WTC11 (cell line): ENCODE data around the gene NACC2. TPM values are rescaled to one million over a fixed set of nuclear protein-coding genes. Genes with fewer than 3 reads are reported as not detected.
A peak's percentile ranks its signal among the peaks of the same experiment; 100 is the strongest.

Source experiments
- ATAC-seq: fragments of 200-7000 bp; cut with Tn5 transposase; 2 replicates; pipeline ENCODE4 v1.10.0; 2021; ENCODE audit warnings: mild to moderate bottlenecking, moderate library complexity
- CTCF ChIA-PET: fragments of 300-600 bp; sonication (Branson Sonifier 250); formaldehyde crosslinking; loops from one replicate; lab custom pipeline; 2021; ENCODE audit warnings: antibody characterized with exemption; lab: Charles Lee
- POLR2A ChIA-PET: fragments of 350-600 bp; sonication (Branson Sonifier 250); formaldehyde crosslinking; loops from one replicate; lab custom pipeline; 2021; ENCODE audit warnings: antibody characterized with exemption; lab: Charles Lee
- DNase-seq: peaks from one replicate; pipeline ENCODE4 v3.0.0; 2021; ENCODE audit warnings: low spot score
- H3K27ac Mint-ChIP-seq: 2 replicates; pipeline ENCODE4 v1.8.0; 2021; ENCODE audit warnings: mixed read lengths
- H3K27me3 Mint-ChIP-seq: 2 replicates; pipeline ENCODE4 v1.8.0; 2021; ENCODE audit warnings: low read depth, mild to moderate bottlenecking, moderate library complexity, mixed read lengths
- H3K36me3 Mint-ChIP-seq: 2 replicates; pipeline ENCODE4 v1.8.0; 2021; ENCODE audit warnings: mixed read lengths
- H3K4me1 Mint-ChIP-seq: 2 replicates; pipeline ENCODE4 v1.8.0; 2022; ENCODE audit warnings: mixed read lengths
- H3K4me3 Mint-ChIP-seq: 2 replicates; pipeline ENCODE4 v1.8.0; 2021; ENCODE audit warnings: mild to moderate bottlenecking, moderate library complexity, mixed read lengths
- H3K9me3 Mint-ChIP-seq: 2 replicates; pipeline ENCODE4 v1.8.0; 2021; ENCODE audit warnings: mixed read lengths
- CBFB ChIP-seq: sonication (generic); formaldehyde crosslinking; IDR thresholded peaks from 2 replicates; pipeline ENCODE4 v1.8.1; 2022; ENCODE audit warnings: mild to moderate bottlenecking, low read depth, missing genetic modification reagents
- ESRRA ChIP-seq: sonication (generic); formaldehyde crosslinking; IDR thresholded peaks from 2 replicates; pipeline ENCODE4 v1.8.1; 2022; ENCODE audit warnings: mild to moderate bottlenecking, missing genetic modification reagents, borderline replicate concordance
- ETV6 ChIP-seq: sonication (generic); formaldehyde crosslinking; IDR thresholded peaks from 2 replicates; pipeline ENCODE4 v1.8.1; 2022; ENCODE audit warnings: mild to moderate bottlenecking, missing genetic modification reagents
- FOXP1 ChIP-seq: sonication (generic); formaldehyde crosslinking; IDR thresholded peaks from 2 replicates; pipeline ENCODE4 v1.8.0; 2022; ENCODE audit warnings: missing genetic modification reagents, mild to moderate bottlenecking, moderate library complexity, borderline replicate concordance
- GRHL2 ChIP-seq: fragments of 250-450 bp; sonication (Bioruptor Pico); IDR thresholded peaks from 2 replicates; pipeline ENCODE4 v1.8.0; 2022; ENCODE audit warnings: mild to moderate bottlenecking, moderate library complexity; ENCODE audit not compliant: insufficient replicate concordance, severe bottlenecking
- GTF2I ChIP-seq: fragments of 250-450 bp; sonication (Bioruptor Pico); conservative IDR thresholded peaks from 2 replicates; pipeline ENCODE4 v1.4.0; 2021; ENCODE audit warnings: mild to moderate bottlenecking
- HMGA2 ChIP-seq: fragments of 250-450 bp; sonication (Bioruptor Pico); IDR thresholded peaks from 2 replicates; pipeline ENCODE4 v1.4.0; 2021; ENCODE audit warnings: mild to moderate bottlenecking, moderate library complexity
- NFATC4 ChIP-seq: fragments of 250-450 bp; sonication (Bioruptor Pico); IDR thresholded peaks from 2 replicates; pipeline ENCODE4 v1.9.0; 2021; ENCODE audit warnings: mild to moderate bottlenecking
- OVOL2 ChIP-seq: fragments of 250-450 bp; sonication (Bioruptor Pico); IDR thresholded peaks from 2 replicates; pipeline ENCODE4 v1.9.0; 2021; ENCODE audit warnings: mild to moderate bottlenecking, borderline replicate concordance
- PRRX2 ChIP-seq: fragments of 250-450 bp; sonication (Bioruptor Pico); IDR thresholded peaks from 2 replicates; pipeline ENCODE4 v1.8.0; 2021; ENCODE audit warnings: mild to moderate bottlenecking
- USF1 ChIP-seq: sonication (generic); formaldehyde crosslinking; IDR thresholded peaks from 2 replicates; pipeline ENCODE4 v1.8.0; 2022; ENCODE audit warnings: mild to moderate bottlenecking, missing genetic modification reagents
- ZNF138 ChIP-seq: sonication (generic); formaldehyde crosslinking; conservative IDR thresholded peaks from 2 replicates; pipeline ENCODE4 v1.8.1; 2022; ENCODE audit warnings: mild to moderate bottlenecking, moderate library complexity, missing genetic modification reagents
- ZNF232 ChIP-seq: sonication (generic); formaldehyde crosslinking; IDR thresholded peaks from 2 replicates; pipeline ENCODE4 v1.8.0; 2022; ENCODE audit warnings: mild to moderate bottlenecking, missing genetic modification reagents
- ZNF416 ChIP-seq: fragments of 250-450 bp; sonication (Bioruptor Pico); IDR thresholded peaks from 2 replicates; pipeline ENCODE4 v1.9.0; 2021; ENCODE audit warnings: mild to moderate bottlenecking, inconsistent platforms
- ZNF532 ChIP-seq: fragments of 250-450 bp; sonication (Bioruptor Pico); IDR thresholded peaks from 2 replicates; pipeline ENCODE4 v1.9.0; 2021; ENCODE audit warnings: mild to moderate bottlenecking, borderline replicate concordance
- total RNA-seq: library from RNA; stranded (reverse); gene quantifications from 3 replicates; pipeline ENCODE4 v1.2.3, GENCODE V29; 2021
- TF ChIP-seq, protein P1 (sequence below): sonication (generic); formaldehyde crosslinking; IDR thresholded peaks from 2 replicates; pipeline ENCODE4 v1.8.1; 2023; ENCODE audit warnings: mild to moderate bottlenecking, missing genetic modification reagents, borderline replicate concordance
- TF ChIP-seq, protein P2 (sequence below): fragments of 200-600 bp; IDR thresholded peaks from 2 replicates; pipeline ENCODE4 v1.8.0; 2022; ENCODE audit warnings: antibody characterized with exemption
- TF ChIP-seq, protein P3 (sequence below): sonication (generic); formaldehyde crosslinking; IDR thresholded peaks from 2 replicates; pipeline ENCODE4 v1.8.0; 2022; ENCODE audit warnings: mild to moderate bottlenecking, missing genetic modification reagents
- TF ChIP-seq, protein P4 (sequence below): fragments of 250-450 bp; sonication (Bioruptor Pico); IDR thresholded peaks from 2 replicates; pipeline ENCODE4 v1.9.0; 2021; ENCODE audit warnings: mild to moderate bottlenecking

NACC2 gene
- total RNA-seq, 1 experiment from 2014 or later: 17.1 TPM

DNA sequence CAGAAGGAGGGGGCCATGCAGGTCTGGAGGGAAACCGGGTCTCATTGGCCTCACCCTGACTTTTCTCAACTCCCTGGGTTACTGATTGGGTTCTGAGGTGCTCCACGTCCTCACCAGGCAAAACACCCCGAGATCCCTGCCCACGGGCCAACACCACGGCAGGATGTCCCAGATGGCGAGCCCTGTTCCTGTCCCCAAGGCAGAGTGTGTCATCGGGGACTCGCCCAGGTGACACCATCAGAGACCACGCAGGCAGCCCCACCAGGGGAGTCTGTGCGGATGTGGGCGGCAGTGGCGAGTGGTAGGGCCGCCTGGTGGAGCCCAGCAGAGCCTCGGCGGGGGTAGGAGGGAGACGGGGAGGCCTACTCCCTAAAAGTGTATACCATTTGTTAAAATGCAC is 74.9 kb downstream of the NACC2 start:
- Mint-ChIP-seq H3K36me3 (no peaks in the 10 kb centered on the region), H3K4me1 (peaks cover 27% of the 10 kb centered on the region), H3K27ac (no peak overlapping the region)
- ChIA-PET POLR2A (no interaction called here), CTCF (interaction anchor here (0.9 to 1.2 kb wide), 2 partner anchors 32 to 53 kb away, joined by 3 read pairs; no protein-coding TSS in a partner anchor)
- DNase-seq: no peak
- no peak for TF ChIP-seq ZNF416 (CRISPR knock-in tag)
- no peak for TF ChIP-seq USF1 (CRISPR knock-in tag)
- TF ChIP-seq GTF2I (CRISPR knock-in tag): no peak
- TF ChIP-seq ESRRA (CRISPR knock-in tag): no peak
- TF ChIP-seq FOXP1 (CRISPR knock-in tag): no peak
- TF ChIP-seq OVOL2 (CRISPR knock-in tag): no peak
- TF ChIP-seq PRRX2 (CRISPR knock-in tag): no peak
- no peak for TF ChIP-seq ETV6 (CRISPR knock-in tag)
- TF ChIP-seq, all 79 proteins: peak for 0
- Mint-ChIP-seq H3K9me3 (no peaks in the 10 kb centered on the region), H3K4me3 (no peak overlapping the region), H3K27me3 (no peaks in the 10 kb centered on the region)
- no peak for ATAC-seq

- H3K27ac Mint-ChIP-seq: no peak overlapping the region
- no peak overlapping the region for H3K4me3 Mint-ChIP-seq
- no peaks in the 10 kb centered on the region for H3K36me3 Mint-ChIP-seq
- POLR2A ChIA-PET: no interaction called here
- peak; percentile 8 for DNase-seq
- H3K9me3 Mint-ChIP-seq: no peaks in the 10 kb centered on the region
- H3K4me1 Mint-ChIP-seq: peaks cover 27% of the 10 kb centered on the region
- ATAC-seq: no peak
- H3K27me3 Mint-ChIP-seq: no peaks in the 10 kb centered on the region
- CTCF ChIA-PET: interaction anchor here (1.1 to 1.3 kb wide), 3 partner anchors 15 to 46 kb away, joined by 3 read pairs; no protein-coding TSS in a partner anchor
- TF ChIP-seq, protein P1, sequence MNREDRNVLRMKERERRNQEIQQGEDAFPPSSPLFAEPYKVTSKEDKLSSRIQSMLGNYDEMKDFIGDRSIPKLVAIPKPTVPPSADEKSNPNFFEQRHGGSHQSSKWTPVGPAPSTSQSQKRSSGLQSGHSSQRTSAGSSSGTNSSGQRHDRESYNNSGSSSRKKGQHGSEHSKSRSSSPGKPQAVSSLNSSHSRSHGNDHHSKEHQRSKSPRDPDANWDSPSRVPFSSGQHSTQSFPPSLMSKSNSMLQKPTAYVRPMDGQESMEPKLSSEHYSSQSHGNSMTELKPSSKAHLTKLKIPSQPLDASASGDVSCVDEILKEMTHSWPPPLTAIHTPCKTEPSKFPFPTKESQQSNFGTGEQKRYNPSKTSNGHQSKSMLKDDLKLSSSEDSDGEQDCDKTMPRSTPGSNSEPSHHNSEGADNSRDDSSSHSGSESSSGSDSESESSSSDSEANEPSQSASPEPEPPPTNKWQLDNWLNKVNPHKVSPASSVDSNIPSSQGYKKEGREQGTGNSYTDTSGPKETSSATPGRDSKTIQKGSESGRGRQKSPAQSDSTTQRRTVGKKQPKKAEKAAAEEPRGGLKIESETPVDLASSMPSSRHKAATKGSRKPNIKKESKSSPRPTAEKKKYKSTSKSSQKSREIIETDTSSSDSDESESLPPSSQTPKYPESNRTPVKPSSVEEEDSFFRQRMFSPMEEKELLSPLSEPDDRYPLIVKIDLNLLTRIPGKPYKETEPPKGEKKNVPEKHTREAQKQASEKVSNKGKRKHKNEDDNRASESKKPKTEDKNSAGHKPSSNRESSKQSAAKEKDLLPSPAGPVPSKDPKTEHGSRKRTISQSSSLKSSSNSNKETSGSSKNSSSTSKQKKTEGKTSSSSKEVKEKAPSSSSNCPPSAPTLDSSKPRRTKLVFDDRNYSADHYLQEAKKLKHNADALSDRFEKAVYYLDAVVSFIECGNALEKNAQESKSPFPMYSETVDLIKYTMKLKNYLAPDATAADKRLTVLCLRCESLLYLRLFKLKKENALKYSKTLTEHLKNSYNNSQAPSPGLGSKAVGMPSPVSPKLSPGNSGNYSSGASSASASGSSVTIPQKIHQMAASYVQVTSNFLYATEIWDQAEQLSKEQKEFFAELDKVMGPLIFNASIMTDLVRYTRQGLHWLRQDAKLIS (CRISPR knock-in tag): no peak
- TF ChIP-seq, protein P2, sequence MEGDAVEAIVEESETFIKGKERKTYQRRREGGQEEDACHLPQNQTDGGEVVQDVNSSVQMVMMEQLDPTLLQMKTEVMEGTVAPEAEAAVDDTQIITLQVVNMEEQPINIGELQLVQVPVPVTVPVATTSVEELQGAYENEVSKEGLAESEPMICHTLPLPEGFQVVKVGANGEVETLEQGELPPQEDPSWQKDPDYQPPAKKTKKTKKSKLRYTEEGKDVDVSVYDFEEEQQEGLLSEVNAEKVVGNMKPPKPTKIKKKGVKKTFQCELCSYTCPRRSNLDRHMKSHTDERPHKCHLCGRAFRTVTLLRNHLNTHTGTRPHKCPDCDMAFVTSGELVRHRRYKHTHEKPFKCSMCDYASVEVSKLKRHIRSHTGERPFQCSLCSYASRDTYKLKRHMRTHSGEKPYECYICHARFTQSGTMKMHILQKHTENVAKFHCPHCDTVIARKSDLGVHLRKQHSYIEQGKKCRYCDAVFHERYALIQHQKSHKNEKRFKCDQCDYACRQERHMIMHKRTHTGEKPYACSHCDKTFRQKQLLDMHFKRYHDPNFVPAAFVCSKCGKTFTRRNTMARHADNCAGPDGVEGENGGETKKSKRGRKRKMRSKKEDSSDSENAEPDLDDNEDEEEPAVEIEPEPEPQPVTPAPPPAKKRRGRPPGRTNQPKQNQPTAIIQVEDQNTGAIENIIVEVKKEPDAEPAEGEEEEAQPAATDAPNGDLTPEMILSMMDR: no peak
- TF ChIP-seq PRRX2 (CRISPR knock-in tag) (no peak), NFATC4 (no peak), CBFB (CRISPR knock-in tag) (no peak), ZNF532 (no peak), ZNF232 (CRISPR knock-in tag) (no peak), HMGA2 (no peak), GRHL2 (no peak), ZNF138 (CRISPR knock-in tag) (no peak)
- TF ChIP-seq, protein P3, sequence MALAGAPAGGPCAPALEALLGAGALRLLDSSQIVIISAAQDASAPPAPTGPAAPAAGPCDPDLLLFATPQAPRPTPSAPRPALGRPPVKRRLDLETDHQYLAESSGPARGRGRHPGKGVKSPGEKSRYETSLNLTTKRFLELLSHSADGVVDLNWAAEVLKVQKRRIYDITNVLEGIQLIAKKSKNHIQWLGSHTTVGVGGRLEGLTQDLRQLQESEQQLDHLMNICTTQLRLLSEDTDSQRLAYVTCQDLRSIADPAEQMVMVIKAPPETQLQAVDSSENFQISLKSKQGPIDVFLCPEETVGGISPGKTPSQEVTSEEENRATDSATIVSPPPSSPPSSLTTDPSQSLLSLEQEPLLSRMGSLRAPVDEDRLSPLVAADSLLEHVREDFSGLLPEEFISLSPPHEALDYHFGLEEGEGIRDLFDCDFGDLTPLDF (CRISPR knock-in tag): no peak
- TF ChIP-seq, protein P4, sequence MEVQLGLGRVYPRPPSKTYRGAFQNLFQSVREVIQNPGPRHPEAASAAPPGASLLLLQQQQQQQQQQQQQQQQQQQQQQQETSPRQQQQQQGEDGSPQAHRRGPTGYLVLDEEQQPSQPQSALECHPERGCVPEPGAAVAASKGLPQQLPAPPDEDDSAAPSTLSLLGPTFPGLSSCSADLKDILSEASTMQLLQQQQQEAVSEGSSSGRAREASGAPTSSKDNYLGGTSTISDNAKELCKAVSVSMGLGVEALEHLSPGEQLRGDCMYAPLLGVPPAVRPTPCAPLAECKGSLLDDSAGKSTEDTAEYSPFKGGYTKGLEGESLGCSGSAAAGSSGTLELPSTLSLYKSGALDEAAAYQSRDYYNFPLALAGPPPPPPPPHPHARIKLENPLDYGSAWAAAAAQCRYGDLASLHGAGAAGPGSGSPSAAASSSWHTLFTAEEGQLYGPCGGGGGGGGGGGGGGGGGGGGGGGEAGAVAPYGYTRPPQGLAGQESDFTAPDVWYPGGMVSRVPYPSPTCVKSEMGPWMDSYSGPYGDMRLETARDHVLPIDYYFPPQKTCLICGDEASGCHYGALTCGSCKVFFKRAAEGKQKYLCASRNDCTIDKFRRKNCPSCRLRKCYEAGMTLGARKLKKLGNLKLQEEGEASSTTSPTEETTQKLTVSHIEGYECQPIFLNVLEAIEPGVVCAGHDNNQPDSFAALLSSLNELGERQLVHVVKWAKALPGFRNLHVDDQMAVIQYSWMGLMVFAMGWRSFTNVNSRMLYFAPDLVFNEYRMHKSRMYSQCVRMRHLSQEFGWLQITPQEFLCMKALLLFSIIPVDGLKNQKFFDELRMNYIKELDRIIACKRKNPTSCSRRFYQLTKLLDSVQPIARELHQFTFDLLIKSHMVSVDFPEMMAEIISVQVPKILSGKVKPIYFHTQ: no peak
These were observed 75.4 kb downstream of the NACC2 start for GRCh38 chr9:136019681-136020060.
